HG02678 (cell line): ENCODE results near the gene TCIRG1.

Experiments used
- ATAC-seq: cut with Tn5 transposase; IDR thresholded peaks from one replicate; pipeline ENCODE4 v1.9.1; 2021; ENCODE audit warnings: mild to moderate bottlenecking, moderate library complexity; ENCODE audit not compliant: unreplicated experiment

The TCIRG1 gene

DNA sequence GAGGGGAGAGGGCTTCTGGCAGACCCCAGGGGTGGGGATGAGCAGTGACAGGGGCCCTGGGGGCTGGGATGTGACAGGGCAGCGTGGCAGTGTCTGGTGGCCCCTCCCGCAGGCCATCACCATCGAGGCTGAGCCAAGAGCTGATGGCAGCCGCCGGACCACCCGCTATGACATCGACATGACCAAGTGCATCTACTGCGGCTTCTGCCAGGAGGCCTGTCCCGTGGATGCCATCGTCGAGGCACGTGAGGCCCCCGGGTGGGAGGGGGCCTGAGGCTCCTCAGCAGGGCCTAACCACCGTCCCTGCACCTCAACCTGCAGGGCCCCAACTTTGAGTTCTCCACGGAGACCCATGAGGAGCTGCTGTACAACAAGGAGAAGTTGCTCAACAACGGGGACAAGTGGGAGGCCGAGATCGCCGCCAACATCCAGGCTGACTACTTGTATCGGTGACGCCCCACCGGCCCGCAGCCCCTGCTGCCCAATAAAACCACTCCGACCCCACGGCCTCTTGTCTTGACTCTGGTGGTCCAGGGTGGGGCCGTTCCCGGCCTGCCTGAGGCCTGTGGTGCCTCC, 2.6 kb upstream of the TCIRG1 start:
- ATAC-seq: no peak

DNA sequence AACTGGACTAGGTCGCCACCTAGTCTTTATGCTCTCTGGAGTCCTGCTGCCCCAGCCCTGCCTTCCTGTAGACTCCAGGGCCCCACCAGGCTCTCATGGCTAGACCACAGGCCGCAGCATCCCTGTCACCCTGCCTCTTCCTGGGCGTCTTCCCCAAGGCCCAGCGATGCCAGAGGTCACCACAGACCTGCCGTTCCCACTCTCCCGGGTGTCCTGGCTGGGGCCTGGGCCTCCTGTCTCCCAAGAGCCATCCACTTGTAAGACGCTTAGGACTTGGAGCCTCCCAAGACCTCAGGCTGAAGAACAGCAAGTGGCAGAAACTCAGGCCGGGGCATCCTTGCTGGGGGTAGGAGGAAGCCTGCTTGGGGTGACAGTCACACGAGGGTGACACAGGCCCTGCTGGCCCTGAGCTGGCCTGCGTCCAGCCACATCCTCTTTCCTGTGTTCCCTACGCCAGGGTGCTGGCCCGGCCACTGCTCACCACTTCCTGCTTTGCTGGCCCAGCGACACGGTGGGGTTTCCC, 2.0 kb upstream of the TCIRG1 start:
- ATAC-seq: no peak

DNA sequence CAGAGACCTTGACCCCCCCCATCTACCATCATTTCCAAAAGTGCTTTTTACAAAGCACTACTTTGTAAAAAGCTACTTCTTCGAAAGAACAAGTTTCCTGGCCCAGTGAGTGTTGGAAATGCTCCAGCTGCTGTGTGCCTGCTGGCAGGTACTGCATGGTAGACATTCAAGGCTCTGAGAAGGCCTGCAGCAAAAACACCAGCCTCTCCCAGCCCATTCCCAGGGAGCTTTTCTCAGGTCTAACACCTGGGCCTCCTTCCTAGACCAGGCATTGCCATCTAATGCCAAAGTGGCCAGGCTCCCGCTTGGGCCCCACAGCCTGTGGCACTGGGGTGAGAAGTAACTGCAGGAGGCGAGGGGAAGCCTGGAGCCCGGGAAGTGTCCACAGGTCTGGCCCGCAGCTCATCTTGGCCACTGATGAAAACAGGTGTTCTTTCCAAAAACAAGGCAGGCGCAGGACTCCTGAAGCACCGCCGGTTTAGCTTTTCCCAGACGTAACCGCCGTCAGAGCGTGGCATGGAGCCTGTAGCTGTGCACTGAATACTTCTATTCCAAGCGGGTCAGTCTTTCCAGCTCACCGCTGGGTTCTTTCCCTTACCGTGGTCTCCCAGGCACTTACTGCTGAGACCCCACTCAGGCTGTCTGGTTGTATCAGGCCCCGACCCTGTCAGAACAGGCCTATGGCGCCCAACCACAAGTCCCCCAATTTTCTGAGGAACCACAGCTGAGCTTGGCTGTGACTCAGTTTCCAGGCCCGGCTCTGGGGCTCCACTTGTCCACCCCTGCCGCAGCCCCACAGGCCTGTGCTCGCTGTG, 1.2 kb upstream of the TCIRG1 start:
- ATAC-seq: no peak

DNA sequence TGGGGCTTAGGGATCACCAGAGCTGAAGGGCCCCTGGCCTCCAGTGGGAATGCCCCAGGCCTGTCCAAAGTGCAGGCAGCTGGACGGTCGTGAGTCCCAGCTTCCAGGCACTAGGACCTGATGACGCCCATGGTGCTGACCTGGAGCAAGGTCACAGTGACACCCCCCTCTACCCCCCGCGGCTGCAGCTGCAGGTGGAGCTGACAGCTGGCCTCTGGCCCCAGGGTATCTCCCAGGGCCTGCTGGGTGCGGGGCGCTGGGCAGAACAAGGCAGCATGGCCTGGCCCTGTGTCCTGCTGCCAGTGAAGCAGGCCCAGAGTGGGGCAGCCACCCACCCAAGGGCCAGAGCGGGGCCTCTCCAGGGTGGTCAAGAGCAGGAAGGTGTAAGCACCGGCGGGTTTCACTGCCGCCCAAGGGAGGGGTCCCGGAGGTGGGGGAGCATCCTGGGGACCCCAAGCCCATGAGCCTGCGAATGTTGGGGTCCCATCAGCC, 553 bp upstream of the TCIRG1 start:
- ATAC-seq: no peak

DNA sequence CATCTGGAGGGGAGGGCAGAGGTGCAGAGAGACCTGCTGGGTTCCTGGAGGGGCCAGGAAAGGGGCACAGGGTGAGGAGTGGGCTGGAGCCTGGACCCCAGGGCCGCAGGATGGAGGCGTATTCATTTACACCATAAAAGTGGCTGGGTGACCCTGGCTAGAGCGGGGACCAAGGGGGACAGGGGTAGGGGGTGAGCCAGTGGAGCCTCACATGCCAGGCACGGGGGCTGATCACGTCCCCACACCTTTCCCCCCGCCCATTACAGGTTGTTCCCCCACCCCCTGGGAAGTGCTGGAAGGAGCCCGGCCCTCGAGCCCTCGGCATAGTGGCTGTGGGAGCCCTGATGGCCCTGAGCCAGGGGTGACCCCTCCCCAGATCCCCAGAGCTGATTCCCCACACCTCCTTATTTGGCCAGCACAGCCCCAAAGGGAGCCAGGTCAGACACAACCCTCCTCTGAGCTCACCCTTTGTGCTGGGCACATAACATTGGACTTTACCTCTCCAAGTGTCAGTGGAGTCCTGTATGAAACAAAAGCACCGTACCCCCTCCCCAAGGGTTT, 781 bp downstream of the TCIRG1 start:
- no peak for ATAC-seq

DNA sequence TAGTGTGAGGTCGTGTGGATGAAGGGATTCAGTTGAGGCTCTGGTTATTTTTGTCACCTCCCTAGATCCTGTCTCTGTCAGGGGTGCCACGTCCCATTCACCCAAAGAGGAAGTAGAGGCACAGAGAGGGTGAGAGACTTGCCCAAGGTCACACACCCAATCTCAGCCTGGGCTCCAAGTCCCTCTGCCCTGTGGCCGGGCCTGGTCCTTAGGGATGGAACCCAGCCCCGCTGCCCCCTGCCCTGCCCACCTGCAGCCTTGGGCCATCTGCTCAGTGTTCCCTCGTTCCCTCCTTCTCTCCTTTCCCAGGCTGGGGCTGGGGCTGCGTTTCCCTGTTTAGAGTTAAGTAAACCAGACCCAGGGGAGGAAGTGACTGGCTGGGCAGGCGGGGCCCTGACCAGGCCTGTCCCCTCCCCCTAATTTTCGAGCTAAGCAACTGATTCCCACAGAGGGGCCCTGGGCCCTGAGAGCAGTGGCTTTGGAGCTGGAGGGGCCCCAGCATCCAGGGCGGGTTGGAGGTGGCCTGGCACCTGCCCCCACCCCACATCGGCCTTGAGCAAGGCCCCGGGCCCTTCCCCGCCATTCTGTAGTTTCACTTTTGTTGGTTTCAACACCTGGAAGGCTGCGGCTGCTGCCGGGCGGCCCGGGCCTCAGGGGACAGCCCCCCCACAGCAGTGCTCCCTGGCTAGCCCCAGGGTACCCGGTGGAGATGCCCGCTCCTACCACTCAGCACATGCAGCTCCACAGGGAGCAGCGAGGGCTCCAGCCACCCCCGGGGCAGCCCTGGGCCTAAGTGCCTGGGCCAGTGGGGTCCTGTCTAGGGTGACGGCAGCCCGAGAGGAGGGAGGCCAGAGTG, 1.5 kb downstream of the TCIRG1 start:
- ATAC-seq: peak; percentile 60

DNA sequence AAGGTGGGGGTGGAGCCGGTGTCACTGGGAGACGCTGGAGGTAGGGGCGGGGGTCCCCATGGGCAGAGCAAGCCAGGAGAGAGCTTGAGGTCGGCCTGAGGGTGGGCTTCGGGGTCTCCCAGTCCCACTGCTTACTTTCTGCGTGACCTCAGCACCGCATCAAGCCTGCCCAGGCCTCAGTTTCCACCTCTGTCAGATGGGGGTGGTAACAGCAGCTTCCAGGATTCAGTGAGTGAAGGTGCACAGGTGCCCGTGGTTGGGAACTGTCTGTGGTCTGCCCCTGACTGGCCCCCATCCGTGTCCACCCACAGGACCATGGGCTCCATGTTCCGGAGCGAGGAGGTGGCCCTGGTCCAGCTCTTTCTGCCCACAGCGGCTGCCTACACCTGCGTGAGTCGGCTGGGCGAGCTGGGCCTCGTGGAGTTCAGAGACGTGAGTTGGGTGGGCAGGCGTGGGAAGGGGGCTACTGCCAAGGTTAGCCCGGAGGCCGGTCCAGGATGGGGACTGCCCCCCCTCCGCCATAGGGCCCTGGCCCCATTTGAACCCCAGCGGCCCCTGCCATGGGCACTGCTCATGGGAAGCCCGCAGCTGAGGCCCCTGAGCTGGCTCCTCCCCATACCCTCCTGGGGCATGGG, 2.2 kb downstream of the TCIRG1 start:
- ATAC-seq: no peak

DNA sequence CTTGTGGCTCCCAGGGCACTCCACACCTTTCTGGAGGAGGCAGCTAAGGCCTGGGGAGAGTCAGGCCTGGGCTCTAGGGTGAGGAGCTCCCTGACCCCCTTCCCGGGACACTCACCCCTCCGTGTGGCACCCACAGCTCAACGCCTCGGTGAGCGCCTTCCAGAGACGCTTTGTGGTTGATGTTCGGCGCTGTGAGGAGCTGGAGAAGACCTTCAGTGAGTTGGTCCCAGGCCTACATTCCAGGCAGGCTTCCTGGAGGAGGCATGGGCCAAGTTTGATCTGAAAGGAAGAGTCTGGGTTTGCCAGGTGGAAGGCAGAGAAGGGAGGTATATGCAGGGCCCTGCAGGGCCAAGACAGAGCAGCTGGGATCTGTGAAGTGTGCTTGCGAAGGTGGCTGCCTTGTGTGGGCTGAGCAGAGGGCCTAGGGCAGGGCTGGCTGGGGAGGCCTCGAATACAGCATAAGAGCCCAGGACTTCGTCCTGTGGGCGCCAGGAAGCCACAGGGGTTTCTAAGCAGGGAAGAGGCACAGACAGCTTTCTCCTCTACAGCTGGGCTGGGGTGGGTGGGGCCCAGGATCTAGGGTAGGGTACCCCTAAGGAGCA, 2.9 kb downstream of the TCIRG1 start:
- ATAC-seq: no peak

DNA sequence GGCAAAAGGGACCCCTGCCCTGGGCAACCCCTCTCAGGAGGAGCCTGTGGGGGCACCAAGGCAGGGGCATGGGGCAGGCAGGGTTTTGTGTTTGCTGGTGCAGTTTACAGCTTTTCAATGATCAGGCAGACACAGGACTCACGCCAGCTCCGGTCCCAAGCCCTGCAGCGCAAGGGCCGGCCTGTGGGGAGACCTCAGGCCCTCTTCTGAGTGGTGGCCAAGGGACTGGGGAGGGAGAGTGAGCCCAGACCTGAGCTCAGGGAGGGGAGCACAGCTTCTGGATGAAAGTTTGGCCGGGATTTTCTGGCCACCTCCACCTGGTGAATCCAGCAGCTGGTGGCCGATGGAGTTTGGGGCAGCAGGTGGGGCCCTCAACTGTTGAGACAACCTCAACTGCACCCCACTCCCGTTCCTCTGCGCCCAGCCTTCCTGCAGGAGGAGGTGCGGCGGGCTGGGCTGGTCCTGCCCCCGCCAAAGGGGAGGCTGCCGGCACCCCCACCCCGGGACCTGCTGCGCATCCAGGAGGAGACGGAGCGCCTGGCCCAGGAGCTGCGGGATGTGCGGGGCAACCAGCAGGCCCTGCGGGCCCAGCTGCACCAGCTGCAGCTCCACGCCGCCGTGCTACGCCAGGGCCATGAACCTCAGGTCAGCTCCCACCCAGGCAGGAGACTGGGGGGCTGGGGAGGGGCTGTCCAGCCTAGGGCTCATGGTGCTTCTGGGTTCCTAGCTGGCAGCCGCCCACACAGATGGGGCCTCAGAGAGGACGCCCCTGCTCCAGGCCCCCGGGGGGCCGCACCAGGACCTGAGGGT, 3.6 kb downstream of the TCIRG1 start:
- no peak for ATAC-seq

DNA sequence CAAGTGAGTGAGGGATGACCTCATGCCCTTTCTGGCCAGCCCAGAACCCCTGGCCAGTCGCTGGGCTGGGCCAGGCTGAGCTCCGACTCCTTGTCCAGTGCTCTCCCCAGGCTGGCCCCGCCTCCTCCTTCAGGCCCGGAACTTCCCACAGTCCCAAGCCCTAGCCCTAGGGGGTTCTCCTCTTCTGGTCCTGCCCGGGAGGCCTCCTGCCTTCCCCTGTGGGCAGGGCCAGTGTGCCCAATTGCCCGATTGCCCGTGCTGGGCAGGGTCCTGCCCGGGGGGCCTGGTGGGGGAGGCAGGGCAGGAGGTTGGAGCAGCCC, 4.2 kb downstream of the TCIRG1 start:
- no peak for ATAC-seq

DNA sequence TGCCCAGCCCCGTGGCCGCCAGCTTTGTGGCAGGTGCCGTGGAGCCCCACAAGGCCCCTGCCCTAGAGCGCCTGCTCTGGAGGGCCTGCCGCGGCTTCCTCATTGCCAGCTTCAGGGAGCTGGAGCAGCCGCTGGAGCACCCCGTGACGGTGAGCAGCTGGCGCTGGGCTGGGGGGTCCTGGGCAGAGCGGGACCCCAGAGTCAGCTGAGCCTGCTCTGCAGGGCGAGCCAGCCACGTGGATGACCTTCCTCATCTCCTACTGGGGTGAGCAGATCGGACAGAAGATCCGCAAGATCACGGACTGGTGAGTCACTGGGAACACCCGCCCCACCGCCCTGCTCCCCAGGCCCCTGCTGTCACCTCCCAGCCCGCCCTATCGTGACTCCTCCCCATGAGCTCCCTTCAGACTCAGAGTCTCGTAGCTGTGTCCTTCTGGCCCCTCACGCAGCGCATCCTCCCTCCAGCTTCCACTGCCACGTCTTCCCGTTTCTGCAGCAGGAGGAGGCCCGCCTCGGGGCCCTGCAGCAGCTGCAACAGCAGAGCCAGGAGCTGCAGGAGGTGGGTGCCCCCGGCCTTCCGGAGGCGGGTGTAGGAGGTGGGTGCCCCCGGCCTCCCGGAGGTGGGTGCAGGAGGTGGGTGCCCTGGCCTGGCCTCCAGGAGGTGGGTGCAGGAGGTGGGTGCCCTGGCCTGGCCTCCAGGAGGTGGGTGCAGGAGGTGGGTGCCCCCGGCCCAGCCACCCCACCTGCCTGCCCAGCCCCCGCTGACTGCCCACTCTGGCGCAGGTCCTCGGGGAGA, 4.7 kb downstream of the TCIRG1 start:
- ATAC-seq: no peak

DNA sequence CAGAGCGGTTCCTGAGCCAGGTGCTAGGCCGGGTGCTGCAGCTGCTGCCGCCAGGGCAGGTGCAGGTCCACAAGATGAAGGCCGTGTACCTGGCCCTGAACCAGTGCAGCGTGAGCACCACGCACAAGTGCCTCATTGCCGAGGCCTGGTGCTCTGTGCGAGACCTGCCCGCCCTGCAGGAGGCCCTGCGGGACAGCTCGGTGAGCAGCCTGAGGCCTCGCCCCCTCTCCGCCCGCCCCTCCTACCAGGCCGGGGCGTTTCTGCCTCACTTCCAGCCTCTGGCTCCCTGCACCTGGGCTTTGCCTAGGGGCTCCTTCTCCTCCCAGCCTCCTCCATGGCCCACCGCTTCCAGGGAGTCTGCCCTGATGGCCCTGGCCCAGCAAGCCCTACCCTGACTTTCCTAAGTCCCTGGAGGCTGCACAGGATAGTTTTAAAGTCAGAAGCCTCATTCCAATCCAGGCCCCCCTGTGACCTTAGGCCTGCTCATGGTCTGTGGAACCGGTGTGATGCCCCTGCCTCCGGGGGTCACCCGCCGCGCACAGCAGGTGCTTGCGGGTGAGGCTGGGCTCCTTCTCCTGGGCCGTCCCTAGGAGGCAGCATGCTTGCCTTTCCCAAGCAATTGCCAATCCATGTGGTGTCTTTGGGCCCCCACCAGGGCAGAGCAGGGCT, 5.5 kb downstream of the TCIRG1 start:
- ATAC-seq: no peak

DNA sequence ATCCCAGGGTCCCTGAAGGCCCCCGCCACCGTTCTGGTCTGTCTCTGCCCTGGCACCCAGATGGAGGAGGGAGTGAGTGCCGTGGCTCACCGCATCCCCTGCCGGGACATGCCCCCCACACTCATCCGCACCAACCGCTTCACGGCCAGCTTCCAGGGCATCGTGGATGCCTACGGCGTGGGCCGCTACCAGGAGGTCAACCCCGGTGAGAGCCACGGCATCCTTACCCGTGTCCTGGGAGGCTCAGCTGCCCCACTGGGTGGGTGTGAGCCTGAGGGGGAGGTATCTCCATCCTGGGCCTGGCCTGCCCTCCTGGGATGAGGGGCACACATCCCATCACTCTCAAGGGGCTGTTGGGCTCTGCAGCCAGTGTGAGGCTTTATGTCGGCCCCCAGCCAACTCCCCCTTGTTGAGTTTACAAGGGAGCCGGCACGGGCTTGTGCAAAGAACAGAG, 6.1 kb downstream of the TCIRG1 start:
- ATAC-seq: no peak

DNA sequence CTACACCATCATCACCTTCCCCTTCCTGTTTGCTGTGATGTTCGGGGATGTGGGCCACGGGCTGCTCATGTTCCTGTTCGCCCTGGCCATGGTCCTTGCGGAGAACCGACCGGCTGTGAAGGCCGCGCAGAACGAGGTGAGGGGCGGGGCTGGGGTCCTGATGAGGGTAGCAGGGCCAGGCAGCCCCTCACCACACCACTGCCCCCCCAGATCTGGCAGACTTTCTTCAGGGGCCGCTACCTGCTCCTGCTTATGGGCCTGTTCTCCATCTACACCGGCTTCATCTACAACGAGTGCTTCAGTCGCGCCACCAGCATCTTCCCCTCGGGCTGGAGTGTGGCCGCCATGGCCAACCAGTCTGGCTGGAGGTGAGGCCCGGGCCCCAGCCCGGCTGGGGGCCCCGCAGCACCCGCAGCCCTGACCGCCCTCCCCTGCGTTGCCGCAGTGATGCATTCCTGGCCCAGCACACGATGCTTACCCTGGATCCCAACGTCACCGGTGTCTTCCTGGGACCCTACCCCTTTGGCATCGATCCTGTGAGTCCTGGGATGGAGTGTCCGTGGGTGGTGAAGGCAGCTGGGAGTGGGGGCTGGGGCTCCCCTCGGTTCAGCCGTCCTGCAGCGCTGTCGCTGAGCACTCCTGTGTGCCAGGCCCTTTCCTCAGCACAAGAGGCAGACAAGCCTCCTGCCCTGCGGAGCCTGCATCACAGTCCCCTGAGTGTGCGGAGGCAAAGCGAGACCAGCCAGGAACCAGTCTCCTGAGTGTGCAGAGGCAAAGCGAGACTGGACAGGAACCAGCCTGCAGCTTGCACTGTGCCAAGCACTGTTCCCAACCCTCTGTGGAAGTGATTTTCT, 8.8 kb downstream of the TCIRG1 start:
- no peak for ATAC-seq

DNA sequence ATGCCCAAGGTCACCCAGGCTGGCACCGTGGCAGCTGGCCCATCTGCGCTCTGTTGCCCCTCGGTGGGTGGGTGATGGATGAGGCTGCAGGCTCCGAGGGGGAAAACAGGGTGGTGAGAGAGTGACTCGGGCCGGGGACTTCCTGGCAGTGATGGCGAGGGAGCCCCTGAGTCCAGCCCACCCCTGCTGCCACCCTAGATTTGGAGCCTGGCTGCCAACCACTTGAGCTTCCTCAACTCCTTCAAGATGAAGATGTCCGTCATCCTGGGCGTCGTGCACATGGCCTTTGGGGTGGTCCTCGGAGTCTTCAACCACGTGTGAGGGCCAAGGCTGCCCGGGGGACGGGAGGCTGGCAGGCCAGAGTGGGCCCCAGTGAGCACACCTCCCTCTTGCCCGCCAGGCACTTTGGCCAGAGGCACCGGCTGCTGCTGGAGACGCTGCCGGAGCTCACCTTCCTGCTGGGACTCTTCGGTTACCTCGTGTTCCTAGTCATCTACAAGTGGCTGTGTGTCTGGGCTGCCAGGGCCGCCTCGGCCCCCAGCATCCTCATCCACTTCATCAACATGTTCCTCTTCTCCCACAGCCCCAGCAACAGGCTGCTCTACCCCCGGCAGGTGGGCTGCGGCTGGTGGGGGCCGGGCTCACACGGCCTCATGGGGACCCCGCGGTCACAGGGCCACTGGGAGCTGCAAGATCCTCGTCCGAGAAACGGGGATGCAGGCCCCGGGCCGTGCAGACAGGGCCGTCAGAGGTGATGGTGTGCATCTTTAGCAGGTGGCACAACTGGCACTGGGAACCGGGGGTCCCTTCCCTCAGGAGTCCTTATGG, 10.1 kb downstream of the TCIRG1 start:
- ATAC-seq: no peak
